ENCODE data around the gene HAP1. TPM values are rescaled to one million over a fixed set of nuclear protein-coding genes. Genes with fewer than 3 reads are reported as not detected.

Gene HAP1
- total RNA-seq, 3 donors from 2014 or later: 0.12 to 2.8 (median 0.32) TPM

DNA sequence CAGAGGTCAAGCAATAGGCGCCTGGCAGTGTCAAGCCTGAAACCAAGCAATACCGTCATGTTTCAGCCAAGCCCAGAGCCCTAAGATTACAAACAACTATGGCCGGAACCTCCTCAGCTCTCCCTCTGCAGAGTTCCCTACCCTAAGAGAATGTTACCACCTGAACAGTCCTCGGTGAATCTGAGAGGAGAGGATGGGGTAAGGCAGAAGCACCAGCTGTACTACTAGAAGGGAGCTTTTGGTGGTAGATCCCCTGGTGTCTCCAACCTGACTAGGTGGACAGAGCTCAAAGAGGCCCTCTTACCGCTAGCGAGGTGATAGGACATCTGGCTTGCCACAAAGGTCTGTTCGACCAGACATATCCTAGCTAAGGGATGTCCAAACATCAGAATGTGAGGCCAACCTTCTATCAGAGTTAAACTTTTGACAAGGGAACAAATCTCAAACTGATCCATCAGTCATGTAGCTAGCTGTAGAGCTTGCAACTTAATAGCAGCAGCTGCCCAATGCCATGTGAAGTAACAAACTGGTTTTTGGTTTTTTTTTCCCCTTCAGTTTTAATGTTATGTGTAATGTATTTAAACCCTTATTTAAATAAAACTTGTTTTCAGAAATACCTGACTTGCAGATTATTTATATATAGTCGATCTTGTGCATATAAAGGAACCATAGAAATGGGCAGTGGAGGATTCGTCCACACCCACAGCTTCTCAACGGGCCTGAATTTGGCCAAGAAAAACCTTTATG lies 43.2 kb downstream of the HAP1 start:
- no peak overlapping the region for H3K4me3 ChIP-seq
- DNase-seq: no peak
- H3K4me1 ChIP-seq (ENCODE audit: low read depth): peaks cover 20% of the 10 kb centered on the region
- ATAC-seq: no peak
- TF ChIP-seq, protein P1, sequence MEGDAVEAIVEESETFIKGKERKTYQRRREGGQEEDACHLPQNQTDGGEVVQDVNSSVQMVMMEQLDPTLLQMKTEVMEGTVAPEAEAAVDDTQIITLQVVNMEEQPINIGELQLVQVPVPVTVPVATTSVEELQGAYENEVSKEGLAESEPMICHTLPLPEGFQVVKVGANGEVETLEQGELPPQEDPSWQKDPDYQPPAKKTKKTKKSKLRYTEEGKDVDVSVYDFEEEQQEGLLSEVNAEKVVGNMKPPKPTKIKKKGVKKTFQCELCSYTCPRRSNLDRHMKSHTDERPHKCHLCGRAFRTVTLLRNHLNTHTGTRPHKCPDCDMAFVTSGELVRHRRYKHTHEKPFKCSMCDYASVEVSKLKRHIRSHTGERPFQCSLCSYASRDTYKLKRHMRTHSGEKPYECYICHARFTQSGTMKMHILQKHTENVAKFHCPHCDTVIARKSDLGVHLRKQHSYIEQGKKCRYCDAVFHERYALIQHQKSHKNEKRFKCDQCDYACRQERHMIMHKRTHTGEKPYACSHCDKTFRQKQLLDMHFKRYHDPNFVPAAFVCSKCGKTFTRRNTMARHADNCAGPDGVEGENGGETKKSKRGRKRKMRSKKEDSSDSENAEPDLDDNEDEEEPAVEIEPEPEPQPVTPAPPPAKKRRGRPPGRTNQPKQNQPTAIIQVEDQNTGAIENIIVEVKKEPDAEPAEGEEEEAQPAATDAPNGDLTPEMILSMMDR (IDR thresholded peaks at IDR 0.05): no peak
- H3K36me3 ChIP-seq (ENCODE audit: low read depth): peaks cover 19% of the 10 kb centered on the region
- intact Hi-C loops (cut with DNase I, micrococcal nuclease): no loop called here
- no peaks in the 10 kb centered on the region for H3K9me3 ChIP-seq

DNA sequence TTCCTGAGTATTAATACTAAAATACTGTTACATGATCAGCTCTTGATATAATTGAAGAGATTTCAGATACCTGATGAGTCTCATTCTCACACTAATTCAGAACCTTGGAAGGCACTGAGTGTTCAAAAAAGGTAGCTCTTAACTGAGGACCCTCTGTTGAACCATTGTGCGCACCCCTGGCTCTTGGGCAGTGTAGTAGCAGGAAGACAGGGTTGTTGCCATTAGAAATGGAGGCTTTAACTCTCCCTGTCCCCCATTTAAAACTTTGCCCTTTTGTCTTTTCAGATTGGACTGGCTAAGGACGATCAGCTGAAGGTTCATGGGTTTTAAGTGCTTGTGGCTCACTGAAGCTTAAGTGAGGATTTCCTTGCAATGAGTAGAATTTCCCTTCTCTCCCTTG lies 43.9 kb downstream of the HAP1 start:
- ATAC-seq: no peak
- Histone ChIP-seq H3K36me3 (ENCODE audit: low read depth) (peaks cover 19% of the 10 kb centered on the region), H3K4me1 (ENCODE audit: low read depth) (peaks cover 20% of the 10 kb centered on the region), H3K9me3 (no peaks in the 10 kb centered on the region), H3K4me3 (no peak overlapping the region)
- intact Hi-C loops (cut with DNase I, micrococcal nuclease): no loop called here
- TF ChIP-seq, protein P1 (IDR thresholded peaks at IDR 0.05): no peak
- DNase-seq: no peak

DNA sequence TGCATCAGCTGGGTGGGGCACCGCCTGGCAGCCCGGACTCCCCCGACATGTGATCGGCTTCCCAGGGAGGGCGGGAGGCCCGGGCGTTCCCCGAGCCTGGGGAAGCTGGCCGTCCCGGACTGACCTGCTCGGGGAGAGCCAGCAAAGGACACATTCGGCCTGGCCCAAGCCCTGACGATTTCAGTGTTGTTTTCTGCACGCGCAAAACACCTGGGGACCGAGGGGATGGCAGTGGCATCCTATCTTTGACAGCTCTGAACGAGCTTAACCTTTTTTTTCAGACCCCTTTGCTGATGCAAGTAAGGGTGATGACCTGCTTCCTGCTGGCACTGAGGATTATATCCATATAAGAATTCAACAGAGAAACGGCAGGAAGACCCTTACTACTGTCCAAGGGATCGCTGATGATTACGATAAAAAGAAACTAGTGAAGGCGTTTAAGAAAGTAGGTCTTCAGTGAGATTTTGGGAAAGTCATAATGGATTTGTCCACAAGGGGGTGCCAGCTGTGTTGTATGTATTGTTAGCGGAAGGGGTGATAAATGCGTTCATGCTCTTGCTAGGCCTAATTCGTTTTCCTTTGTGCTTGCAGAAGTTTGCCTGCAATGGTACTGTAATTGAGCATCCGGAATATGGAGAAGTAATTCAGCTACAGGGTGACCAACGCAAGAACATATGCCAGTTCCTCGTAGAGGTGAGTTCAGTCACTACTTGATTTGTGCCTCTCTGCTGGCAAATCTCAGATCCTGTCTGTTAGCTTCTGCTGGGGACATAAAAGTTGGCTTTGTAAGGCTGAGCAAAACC lies 44.7 kb downstream of the HAP1 start:
- Histone ChIP-seq H3K4me1 (ENCODE audit: low read depth) (peaks cover 20% of the 10 kb centered on the region), H3K36me3 (ENCODE audit: low read depth) (peaks cover 19% of the 10 kb centered on the region), H3K9me3 (no peaks in the 10 kb centered on the region), H3K4me3 (peak overlapping the region; percentile 90)
- ATAC-seq (no peak), DNase-seq (peak in 1 of 3 donors; percentile 84)
- TF ChIP-seq, protein P1 (IDR thresholded peaks at IDR 0.05): no peak
- intact Hi-C loops (cut with DNase I, micrococcal nuclease): no loop called here

DNA sequence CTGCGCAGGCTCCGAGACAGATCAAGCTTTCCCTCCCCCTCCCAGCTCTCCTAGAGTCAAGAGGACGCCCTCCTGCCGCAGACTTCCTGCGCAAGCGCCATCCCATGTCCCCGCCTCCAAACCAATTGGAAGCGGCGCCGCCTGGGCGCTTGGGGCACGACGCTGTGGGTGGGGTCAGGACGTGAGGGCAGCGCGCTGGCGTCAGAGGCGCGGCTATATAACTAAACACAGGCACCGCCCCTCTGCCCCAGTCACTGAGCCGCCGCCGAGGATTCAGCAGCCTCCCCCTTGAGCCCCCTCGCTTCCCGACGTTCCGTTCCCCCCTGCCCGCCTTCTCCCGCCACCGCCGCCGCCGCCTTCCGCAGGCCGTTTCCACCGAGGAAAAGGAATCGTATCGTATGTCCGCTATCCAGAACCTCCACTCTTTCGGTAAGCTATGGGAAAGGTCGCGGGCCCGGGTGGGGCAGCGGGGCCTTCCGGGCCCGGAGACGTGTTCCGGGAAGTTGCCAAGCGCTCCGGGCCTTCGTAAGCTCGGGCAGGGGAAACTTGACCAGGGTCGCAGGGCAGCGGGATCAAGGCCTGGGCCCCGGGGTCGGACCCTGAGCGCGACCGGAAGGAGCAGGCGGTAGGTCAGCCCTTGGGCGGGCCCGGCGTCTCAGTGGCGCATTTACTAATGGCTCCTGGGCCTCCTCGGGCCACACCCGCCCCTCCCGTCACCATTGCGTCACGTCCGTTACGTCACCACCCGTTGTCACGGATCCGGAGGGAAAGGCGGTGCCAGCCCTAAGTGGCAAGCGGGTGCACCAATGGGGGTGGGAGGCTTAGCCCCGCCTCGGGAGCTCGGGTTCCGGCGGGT lies 45.6 kb downstream of the HAP1 start, which contains the start of gene EIF1:
EIF1 (plus strand) TSS at position 245 of the 856 bp plus-strand sequence; CDS start at position 399, 154 bp downstream.
- Histone ChIP-seq H3K4me1 (ENCODE audit: low read depth) (peaks cover 20% of the 10 kb centered on the region), H3K4me3 (peak within 1 kb of the TSS; percentile 90), H3K36me3 (ENCODE audit: low read depth) (peaks cover 19% of the 10 kb centered on the region), H3K9me3 (no peaks in the 10 kb centered on the region)
- DNase-seq (peak; percentile 100), ATAC-seq (peak; percentile 89)
- intact Hi-C loops (cut with DNase I, micrococcal nuclease): no loop called here
- TF ChIP-seq, protein P1 (IDR thresholded peaks at IDR 0.05): no peak
